HG03575 (cell line): ENCODE measurements around the gene DMAC2.
"Not testable (repeated sequence)": the region's sequence is repeated elsewhere in the genome, so short reads cannot be mapped to it uniquely, and the experiment has no call there.

ENCODE experiments used
- ATAC-seq: cut with Tn5 transposase; IDR thresholded peaks from one replicate; pipeline ENCODE4 v1.9.1; 2021; ENCODE audit not compliant: unreplicated experiment, insufficient number of reproducible peaks, low FRiP score; ENCODE audit errors: extremely low read depth

DMAC2 gene

DNA sequence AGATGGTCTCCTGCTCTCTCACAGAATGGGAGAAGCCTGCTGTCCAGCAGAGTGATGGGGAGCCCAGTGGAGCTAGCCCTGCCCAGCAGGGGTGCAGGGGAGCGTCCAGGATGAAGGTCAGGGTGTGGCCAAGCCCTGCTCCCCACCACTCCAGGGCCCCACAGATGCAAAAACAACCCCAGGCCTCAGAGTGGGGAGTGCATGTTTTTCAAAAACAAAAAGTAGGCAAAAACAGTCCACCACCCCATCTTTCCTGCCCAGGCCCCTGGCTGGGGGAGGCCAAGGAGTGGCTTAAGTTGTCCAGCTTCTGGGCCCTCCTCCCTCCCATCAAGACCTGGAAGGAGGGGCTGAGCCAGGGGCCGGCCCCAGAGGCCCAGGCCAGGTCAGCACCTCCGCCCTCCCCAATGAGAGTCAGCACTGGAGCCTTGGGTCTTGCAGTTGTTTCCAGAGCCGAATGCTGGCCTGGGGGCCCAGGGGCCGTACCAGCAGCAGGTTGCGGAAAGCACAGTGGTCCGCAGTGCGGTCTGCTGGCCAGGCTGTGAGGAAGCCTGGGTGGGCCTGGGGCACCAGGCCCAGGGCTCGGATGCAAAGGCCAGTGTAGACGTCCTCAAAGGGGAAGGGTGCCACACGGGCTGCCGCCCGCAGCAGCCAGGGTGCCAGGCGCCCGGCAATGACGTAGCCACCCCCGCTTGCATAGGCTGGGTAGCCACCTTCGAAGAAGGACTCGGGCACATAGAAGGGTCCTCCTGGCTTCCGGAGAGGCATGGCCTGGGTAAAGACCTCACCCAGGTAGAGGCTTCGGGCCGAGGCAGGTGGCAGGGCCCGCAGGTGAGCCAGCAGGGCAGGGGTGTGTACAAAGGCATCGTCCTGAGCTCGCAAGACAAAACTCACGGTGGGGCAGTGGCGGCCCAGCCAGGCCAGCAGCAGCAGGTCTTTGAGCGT lies 14.3 kb downstream of the DMAC2 start:
- ATAC-seq: no peak

GRCh38 chr19:41424335-41425173 lies 15.2 kb downstream of the DMAC2 start:
- no peak for ATAC-seq

- ATAC-seq: no peak
Measured at GRCh38 chr19:41422955-41423354, 16.8 kb downstream of the DMAC2 start.

GRCh38 chr19:41422456-41422855 lies 17.3 kb downstream of the DMAC2 start:
- ATAC-seq: no peak

DNA sequence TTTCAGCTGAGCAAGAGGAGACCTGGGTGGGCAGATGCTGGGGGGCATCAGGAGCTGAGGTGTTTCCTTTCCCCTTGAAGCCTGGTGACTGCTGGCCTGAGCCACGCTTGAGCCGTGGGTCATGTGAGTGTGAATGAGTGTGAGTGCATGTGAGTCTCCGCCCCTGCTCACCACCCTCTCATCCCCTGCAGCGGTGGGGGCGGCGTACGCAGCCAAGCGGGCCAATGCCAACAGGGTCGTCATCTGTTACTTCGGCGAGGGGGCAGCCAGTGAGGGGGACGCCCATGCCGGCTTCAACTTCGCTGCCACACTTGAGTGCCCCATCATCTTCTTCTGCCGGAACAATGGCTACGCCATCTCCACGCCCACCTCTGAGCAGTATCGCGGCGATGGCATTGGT lies 17.7 kb downstream of the DMAC2 start:
- ATAC-seq: no peak

DNA sequence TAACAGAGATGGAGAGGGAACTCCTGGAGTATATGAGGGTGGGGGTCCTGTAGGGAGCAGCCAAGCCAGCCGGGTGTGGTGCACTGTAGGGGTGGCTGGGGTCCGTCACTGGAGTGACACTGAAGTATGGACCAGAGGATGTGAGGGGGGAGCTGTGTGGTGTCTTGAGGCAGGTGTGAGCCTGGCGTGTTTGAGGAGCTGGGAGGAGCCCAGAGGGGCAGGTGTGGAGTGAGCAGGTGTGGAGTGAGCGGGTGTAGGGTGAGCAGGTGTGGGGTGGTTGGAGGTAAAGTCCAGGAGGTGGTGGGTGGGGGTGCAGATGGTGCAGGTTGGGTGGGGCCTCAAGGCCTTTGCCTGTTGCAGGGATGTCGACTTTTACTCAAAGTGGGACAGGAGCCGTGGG lies 18.4 kb downstream of the DMAC2 start:
- ATAC-seq: no peak

DNA sequence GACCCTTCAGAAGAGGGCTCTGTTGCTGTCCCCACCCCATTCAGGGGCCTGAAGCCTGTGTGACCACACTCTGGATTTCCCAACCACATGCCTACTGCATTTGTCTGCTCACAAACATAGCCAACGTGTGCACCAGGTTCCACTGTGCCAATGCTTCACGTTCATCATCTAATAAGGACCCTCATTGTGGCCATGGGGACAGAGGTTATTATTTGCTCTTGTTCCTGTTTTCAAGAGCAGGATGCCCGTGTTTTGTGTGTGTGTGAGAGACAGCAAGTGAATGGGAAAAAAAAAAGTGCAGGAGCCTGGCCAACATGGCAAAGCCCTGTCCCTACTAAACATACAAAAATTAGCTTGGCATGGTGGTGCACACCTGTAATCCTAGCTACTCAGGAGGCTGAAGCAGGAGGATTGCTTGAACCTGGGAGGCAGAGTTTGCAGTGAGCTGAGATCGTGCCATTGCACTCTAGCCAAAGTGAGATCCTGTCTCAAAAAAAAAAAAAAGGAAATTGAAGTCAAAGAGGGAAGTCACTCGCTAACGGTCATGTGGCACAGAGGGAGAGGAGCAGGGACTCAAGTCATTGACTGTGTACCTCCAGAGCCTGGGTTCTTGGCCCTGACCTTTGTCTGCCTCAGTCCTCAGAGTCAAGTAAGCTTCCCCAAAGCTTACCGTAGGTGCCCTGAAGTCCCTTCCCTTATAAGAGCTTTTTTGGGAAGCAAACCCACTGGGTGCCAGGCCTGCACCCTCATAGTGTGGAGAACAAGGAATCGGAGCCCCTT lies 19.4 kb downstream of the DMAC2 start:
- no peak for ATAC-seq

DNA sequence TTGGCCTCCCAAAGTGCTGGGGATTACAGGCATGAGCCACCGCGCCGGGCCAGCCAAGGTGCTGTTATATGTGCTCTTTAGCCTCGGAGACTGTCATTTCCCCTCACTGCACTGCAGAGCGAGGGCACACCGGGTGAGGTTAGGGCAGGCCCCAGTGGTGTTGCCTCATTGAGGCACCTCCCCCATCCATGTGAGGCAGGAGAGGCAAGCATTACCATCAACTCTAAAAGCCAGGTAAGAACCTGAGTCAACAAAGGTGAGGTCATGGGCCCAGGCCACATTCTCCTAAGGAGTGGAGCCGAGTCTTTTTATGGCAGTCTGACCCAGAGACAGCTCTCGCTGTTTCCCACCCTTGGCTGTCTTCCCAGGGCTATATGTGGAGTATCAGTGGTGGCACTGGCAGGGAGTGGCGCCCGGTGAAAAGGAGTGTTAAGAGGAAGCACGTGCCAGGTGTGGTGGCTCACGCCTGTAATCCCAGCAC lies 23.5 kb downstream of the DMAC2 start:
- no peak for ATAC-seq

GRCh38 chr19:41415154-41415571 lies 24.5 kb downstream of the DMAC2 start:
- no peak for ATAC-seq

DNA sequence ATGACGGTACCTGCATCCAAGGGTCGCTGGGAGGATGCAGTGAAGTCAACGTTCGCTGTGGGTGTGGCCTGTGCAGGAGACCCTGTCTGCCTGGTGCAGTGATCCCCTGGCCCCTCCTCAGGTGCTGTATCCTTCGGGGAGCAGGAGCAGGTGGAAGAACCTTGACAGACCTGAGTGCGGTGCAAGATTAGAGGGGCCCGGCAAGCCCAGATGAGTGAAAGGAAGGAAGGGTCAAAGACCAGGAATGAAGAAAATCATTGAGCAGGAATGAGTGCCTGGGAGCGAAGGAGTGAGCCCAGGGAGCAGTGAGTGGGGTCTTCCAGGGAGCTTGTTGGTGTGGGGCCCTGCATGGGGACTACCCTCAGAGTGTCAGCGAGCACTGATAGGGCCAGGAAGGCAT lies 25.3 kb downstream of the DMAC2 start:
- ATAC-seq: no peak

DNA sequence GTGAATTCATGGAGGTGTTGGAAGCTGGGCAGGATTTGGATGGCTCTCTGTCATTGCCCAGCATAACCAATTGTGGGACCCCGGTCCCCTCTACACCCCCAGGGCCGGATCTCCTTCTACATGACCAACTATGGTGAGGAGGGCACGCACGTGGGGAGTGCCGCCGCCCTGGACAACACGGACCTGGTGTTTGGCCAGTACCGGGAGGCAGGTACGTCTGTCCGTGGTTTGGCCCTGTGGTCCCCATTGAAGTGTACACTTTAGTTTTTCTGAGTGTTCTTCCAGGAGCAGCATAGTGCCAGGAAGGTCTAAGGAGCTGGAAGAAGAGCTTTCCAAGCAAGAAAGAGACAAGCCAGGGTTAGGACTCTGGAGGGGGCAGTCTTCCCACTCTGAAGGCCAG lies 25.8 kb downstream of the DMAC2 start:
- ATAC-seq: no peak

DNA sequence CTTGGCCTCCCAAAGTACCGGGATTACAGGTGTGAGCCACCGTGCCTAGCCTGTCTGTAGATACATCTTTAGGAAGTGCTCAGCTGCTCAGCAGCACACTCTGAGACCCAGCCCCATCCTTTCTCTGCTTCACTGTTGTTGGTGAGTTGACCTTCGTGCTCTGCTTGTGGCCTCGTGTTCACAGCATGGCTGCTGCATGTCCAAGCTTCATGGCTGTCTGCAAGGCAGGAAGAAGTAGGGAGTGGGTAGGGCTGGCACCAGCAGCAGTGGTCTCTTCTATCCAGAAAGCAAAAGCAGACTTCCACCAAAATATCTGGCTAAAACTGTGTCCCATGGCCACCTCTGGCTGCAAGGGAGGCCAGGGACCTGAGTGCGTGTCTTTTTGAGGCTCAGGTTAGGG lies 26.8 kb downstream of the DMAC2 start:
- ATAC-seq: no peak

DNA sequence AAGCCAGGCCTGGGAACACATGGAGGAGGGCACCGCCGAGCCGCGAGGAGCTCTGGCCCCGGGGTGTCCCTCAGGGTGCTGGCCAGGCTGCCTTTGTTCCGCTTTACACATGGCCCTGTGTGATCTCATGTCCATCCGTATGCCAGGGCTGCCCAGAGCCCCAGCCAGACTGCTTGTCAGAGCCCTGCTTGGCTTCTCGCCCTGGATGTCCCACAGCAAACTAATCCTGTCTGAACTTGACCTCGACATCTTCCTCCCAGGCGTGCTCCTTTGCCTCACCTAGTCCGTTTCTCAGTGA lies 27.8 kb downstream of the DMAC2 start:
- ATAC-seq: no peak

- no peak for ATAC-seq
Measured at GRCh38 chr19:41411100-41411967, 28.4 kb downstream of the DMAC2 start.

GRCh38 chr19:41410336-41411054 lies 29.2 kb downstream of the DMAC2 start:
- no peak for ATAC-seq

DNA sequence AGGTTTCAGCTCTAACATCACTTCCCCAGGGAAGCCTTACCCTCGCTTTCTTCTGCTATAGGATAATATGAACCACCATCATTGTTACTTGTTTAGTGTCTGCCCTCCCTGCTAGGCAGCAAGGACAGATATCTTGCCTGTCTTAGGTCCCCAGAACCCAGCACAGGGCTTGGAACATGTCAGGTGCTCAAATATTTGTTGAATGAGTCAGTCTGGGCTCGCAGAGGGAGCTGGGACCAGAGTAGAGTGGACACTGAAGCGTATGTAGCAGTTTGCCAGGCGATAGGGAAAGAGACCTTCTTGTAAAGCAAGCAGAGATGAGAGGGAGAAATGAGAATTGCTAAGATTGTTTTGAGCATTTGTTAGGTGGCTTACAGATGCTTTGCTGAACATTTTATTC lies 30.4 kb downstream of the DMAC2 start:
- no peak for ATAC-seq

- ATAC-seq: not testable (repeated sequence)
Measured at GRCh38 chr19:41408846-41409245, 30.9 kb downstream of the DMAC2 start.

DNA sequence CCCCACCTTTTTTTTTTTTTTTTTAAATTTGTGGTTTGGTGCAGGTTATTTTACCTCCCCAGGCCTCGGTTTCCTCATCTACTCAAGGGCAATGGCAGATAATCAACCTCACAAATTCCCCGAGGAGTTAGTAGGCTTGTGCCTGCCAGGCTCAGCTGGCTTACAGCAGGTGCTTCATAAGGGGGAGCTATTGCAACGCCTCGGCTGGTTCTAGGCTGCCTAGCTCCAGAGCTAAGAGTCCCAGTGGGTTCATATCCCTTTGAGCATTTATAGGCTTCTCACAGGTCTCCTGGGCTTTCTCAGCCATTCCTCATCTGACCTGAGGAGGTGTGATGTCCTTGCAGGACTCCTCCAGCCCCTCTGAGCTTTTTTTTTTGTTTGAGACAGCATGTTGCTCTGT lies 31.5 kb downstream of the DMAC2 start:
- no peak for ATAC-seq
